Mucosa of descending colon (tissue), 3 donors: ENCODE results near the gene COL4A4. TPM values are rescaled to one million over a fixed set of nuclear protein-coding genes. Genes with fewer than 3 reads are reported as not detected.
A peak's percentile ranks its signal among the peaks of the same experiment; 100 is the strongest.

Experiments
- ATAC-seq: fragments of 200-7000 bp; cut with Tn5 transposase; one replicate; pipeline ENCODE4 v1.9.1; 2020; ENCODE audit warnings: mild to moderate bottlenecking, moderate library complexity
- DNase-seq, 3 donors: peaks; one replicate each; pipeline ENCODE4 v3.0.0-alpha.2; 2020
- H3K36me3 ChIP-seq: fragments of 200-600 bp; one replicate; pipeline ENCODE4 v1.8.0; 2021; ENCODE audit warnings: low read depth, mild to moderate bottlenecking
- H3K4me1 ChIP-seq: fragments of 200-600 bp; one replicate; pipeline ENCODE4 v1.8.0; 2021; ENCODE audit warnings: low read depth, mild to moderate bottlenecking
- H3K4me3 ChIP-seq: fragments of 200-600 bp; one replicate; pipeline ENCODE4 v1.8.0; 2021; ENCODE audit warnings: mild to moderate bottlenecking
- H3K9me3 ChIP-seq: fragments of 200-600 bp; one replicate; pipeline ENCODE4 v1.8.0; 2021; ENCODE audit warnings: mild to moderate bottlenecking
- CTCF ChIP-seq: fragments of 200-600 bp; IDR thresholded peaks from one replicate; pipeline ENCODE4 v1.8.0; 2022; ENCODE audit warnings: antibody characterized with exemption, mild to moderate bottlenecking
- intact Hi-C, 2 donors: fragments of 100-400 bp; cut with DNase I in 1 of 2; cut with micrococcal nuclease in 1 of 2; formaldehyde crosslinking; loops; one replicate each; pipeline versions ENCODE4 v1.11.0 to v1.11.1; 2022; cut with DNase I, micrococcal nuclease
- total RNA-seq, 3 donors: library from RNA; stranded (reverse); fragmentation: NEBNext Ultra II Directional in 2 of 3; extraction: Animal tissue kit (Norgen Biotek cat#: 25700) in 2 of 3; gene quantifications; one replicate each; pipeline versions ENCODE4 v1.2.1 to v1.2.4, GENCODE V29; 2021 to 2023
- donor health status: DM: no; HTN: no; CAD: no; lungs with moderate emphysema.
- donor health status: DM: no; HTN: no; CAD: no.
- donor health status: DM: no; HTN: yes; CAD: no.

Gene COL4A4
- total RNA-seq, 3 donors from 2014 or later, result 0.44 to 1.2 (median 1.1) TPM

GRCh38 chr2:227150222-227150936 lies 13.6 kb downstream of the COL4A4 start:
- no peak for TF ChIP-seq CTCF
- ATAC-seq, result no peak

GRCh38 chr2:227148106-227148505 lies 15.9 kb downstream of the COL4A4 start:
- TF ChIP-seq CTCF, result no peak
- no peak for ATAC-seq
- H3K36me3 ChIP-seq, result no peaks in the 10 kb centered on the region
- intact Hi-C loops, result no loop called here
- no peak for DNase-seq
- H3K4me3 ChIP-seq, result no peak overlapping the region
- H3K4me1 ChIP-seq, result no peaks in the 10 kb centered on the region
- H3K9me3 ChIP-seq, result no peaks in the 10 kb centered on the region

More at GRCh38 chr2:227150222-227150936, 13.6 kb downstream of the COL4A4 start:
- intact Hi-C loops, result no loop called here
- Histone ChIP-seq H3K4me1 (no peaks in the 10 kb centered on the region), H3K36me3 (no peaks in the 10 kb centered on the region), H3K9me3 (no peaks in the 10 kb centered on the region), H3K4me3 (no peak overlapping the region)
- peak in 1 of 3 donors; percentile 12 for DNase-seq

GRCh38 chr2:227147023-227147422 lies 17.0 kb downstream of the COL4A4 start:
- ATAC-seq (no peak), DNase-seq (no peak)
- Histone ChIP-seq H3K9me3 (no peaks in the 10 kb centered on the region), H3K36me3 (no peaks in the 10 kb centered on the region), H3K4me3 (no peak overlapping the region), H3K4me1 (no peaks in the 10 kb centered on the region)
- TF ChIP-seq CTCF, result no peak
- intact Hi-C loops, result no loop called here

GRCh38 chr2:227146456-227146855 lies 17.5 kb downstream of the COL4A4 start:
- no peak for ATAC-seq
- DNase-seq, result no peak
- H3K36me3 ChIP-seq, result no peaks in the 10 kb centered on the region
- no peaks in the 10 kb centered on the region for H3K9me3 ChIP-seq
- intact Hi-C loops, result no loop called here
- H3K4me1 ChIP-seq, result no peaks in the 10 kb centered on the region
- H3K4me3 ChIP-seq, result no peak overlapping the region
- no peak for TF ChIP-seq CTCF

- no peak overlapping the region for H3K4me3 ChIP-seq
- no peak for TF ChIP-seq CTCF
- intact Hi-C loops, result no loop called here
- no peaks in the 10 kb centered on the region for H3K36me3 ChIP-seq
- H3K4me1 ChIP-seq, result no peaks in the 10 kb centered on the region
- DNase-seq (no peak), ATAC-seq (no peak)
- H3K9me3 ChIP-seq, result no peaks in the 10 kb centered on the region
These were observed 20.1 kb downstream of the COL4A4 start for GRCh38 chr2:227143895-227144294.
